ENCODE measurements around the gene CYB5D1.
A peak's percentile ranks its signal among the peaks of the same experiment; 100 is the strongest.

CYB5D1 gene

GRCh38 chr17:7897773-7898172 lies 40.0 kb downstream of the CYB5D1 start:
- DNase-seq, result peak in 2 of 10 donors; percentile 27 to 35
- intact Hi-C loops (cut with DNase I), result loop anchor here (2.0 kb wide), 1 partner anchor 35 kb away; no protein-coding TSS in a partner anchor

GRCh38 chr17:7903154-7904103 lies 45.6 kb downstream of the CYB5D1 start:
- intact Hi-C loops (cut with DNase I), result no loop called here
- peak in 3 of 10 donors; percentile 44 to 62 (median 55) for DNase-seq

GRCh38 chr17:7909089-7909488 lies 51.3 kb downstream of the CYB5D1 start:
- intact Hi-C loops (cut with DNase I), result no loop called here
- no peak for DNase-seq

GRCh38 chr17:7910281-7910680 lies 52.5 kb downstream of the CYB5D1 start:
- intact Hi-C loops (cut with DNase I), result no loop called here
- no peak for DNase-seq

- DNase-seq, result no peak
- intact Hi-C loops (cut with DNase I), result no loop called here
Measured at GRCh38 chr17:7910711-7911110, 52.9 kb downstream of the CYB5D1 start.

GRCh38 chr17:7911116-7911515 lies 53.3 kb downstream of the CYB5D1 start:
- no peak for DNase-seq
- intact Hi-C loops (cut with DNase I), result no loop called here

Data from posterior cingulate gyrus (tissue), 11 donors.